Ramos (cell line): ENCODE measurements around the gene CNN3.

Source experiments
- in situ Hi-C: fragments of 300-500 bp; cut with MboI; formaldehyde crosslinking; loops from one replicate; pipeline ENCODE4 v1.14.3; 2022; ENCODE audit warnings: low sequenced_read_pairs; ENCODE audit not compliant: unreplicated experiment

The CNN3 gene

DNA sequence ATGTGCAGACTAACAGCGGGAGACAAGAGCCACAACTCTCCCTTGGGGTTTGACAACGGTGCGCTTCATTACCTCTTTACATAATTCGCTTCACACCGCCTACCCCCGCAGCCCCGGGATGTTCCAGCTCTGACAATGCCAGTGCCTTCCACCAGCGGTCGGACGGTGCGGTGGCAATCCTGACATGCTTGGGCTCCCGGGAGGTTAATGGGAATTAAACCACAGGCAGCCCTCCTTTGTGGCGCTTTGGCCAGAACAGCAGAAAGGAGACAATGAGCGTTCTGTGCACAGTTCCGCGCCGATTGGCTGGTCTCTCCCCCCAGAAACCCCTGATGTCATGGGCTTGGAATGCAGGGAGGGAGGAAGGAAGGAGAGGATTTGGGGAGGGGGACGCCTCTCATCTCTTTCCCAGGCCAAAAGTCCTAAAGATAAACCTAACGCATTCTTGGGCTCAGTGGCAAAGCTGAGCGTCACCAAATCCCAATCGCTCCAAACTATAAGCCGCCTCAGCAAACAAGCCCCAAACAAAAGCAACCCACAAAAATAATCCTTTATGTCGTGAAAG lies 1.3 kb downstream of the CNN3 start:
- in situ Hi-C loops = no loop called here

DNA sequence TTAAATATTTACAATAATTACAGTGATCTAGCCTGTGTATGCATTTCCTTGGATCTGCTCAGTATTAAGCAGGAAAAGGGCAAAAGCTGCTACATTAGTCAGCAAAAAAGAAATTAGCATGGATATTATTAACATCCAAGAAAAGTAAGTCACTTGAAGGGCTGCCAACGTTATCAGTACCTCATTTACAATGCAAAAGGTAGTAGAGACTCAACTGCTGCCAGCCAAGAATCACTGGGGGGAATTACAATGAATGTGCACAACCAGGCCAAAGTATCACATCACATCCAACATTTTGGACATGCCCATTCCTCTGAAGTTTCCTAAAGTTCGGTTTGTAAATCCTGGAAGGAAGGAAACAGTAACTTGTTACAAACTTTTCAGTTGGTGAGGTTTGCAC lies 1.9 kb downstream of the CNN3 start:
- in situ Hi-C loops = no loop called here

DNA sequence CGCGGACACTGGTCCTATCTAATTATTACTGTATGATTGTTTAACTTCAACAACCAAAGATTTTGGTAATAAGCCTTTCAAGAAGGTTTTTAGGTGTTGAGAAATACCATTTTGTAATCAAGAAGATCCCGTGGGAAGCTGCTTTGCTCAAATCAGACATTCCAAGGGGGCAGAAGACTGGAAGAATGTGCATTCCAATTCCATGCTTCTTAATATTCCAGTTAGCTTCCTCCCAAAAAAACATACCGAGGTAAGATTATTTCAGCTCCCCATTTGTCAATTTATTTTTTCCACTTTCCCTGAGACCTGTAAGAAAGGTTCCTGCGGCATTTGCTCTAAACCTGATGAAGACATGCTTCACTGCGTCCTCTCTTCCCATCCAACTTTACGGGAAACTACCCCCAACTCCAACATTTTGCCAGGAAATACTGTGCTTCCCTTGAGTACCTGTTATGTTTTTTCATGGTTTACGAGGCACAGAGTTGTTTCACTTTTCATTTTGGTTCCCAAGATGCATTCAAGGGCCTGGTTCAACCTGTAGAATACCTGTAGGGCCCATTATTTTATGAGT lies 4.1 kb downstream of the CNN3 start:
- in situ Hi-C loops = no loop called here

DNA sequence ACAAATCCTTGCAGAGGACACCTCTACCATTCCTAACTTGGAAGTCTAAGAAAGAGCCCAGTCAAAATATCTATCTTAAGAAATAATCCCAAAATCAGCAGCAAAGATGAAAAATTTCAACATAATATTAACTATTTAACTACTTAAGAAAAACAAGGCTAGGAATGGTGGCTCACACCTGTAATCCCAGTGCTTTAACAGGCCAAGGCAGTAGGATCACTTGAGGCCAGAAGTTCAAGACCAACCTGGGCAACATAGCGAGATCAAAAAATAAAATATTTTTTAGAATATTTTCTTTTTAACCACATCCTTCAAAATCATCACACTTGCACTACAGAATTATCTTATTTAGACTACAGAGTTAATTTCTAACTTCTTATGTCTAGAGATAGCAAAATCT lies 4.9 kb downstream of the CNN3 start:
- in situ Hi-C loops = no loop called here

DNA sequence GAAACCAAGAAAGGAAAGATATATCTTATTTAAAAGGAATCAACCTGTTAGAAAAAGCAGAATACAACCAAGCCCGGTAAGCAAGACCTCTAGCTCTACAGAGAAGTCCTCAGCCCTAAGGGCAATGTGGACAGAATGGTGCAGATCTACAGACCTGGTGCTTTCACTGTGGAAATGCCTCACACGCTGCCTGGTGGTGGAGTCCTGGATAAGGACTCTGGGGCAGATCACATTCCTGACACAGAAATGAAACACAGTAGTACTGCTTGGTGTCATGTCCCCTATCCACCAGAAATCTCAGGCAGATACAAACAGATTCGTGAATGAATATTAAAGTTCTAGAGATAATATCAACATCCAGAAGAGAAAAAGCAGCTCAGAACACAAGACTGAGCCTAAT lies 6.8 kb downstream of the CNN3 start:
- in situ Hi-C loops = no loop called here

DNA sequence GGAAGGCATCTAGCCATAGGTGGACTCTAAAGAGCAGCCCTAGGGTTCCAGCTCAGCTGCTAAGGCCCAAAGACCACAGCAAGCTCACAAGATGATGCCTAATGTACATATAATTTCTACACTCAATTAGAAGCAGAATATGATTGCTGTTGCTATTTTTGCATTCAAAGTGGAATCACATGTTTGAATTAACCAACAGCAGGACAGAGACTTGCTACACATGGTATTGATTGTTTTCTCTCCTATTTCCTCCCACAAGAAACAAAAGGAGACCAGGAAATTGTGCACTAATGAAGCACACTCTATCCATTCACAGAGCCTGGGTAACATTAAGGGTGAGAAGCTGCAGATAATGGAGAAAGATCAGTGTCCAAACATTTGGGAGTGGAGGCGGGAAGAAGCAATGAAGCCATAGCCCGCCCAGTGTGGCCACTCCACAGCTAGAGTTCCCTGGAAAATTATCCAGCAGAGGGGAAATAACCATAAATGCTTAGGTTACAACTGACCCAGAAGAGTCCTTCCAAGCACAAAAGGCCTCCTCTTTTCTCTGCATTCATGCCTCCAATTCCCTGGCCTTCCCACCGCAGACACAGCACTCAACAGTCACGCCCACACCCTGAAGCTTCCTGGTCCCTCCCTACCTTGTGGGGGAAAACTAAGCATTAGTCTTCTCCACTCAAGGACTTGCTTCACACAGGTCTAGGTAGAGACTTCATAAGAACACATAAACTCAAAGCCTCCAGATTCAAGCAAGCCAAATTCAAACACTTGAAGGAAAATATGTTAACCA lies 7.5 kb downstream of the CNN3 start:
- in situ Hi-C loops = no loop called here

DNA sequence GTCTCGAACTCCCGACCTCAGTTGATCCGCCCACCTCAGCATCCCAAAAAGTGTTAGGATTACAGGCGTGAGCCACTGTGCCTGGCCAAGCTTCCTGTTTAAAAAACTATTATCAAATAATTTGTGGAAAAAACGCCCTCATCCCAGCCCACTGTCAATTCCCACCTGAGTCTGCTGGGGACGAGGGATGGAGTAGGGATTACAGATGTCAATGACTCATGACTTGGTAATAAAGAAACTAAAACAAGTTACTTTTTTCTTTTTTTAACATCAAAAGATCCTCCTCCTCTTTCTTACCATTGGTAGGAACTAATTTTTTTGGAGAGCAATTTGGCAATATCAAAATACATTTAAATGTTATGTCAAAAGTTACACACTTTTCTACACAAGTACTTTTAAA lies 9.7 kb downstream of the CNN3 start:
- in situ Hi-C loops = no loop called here

DNA sequence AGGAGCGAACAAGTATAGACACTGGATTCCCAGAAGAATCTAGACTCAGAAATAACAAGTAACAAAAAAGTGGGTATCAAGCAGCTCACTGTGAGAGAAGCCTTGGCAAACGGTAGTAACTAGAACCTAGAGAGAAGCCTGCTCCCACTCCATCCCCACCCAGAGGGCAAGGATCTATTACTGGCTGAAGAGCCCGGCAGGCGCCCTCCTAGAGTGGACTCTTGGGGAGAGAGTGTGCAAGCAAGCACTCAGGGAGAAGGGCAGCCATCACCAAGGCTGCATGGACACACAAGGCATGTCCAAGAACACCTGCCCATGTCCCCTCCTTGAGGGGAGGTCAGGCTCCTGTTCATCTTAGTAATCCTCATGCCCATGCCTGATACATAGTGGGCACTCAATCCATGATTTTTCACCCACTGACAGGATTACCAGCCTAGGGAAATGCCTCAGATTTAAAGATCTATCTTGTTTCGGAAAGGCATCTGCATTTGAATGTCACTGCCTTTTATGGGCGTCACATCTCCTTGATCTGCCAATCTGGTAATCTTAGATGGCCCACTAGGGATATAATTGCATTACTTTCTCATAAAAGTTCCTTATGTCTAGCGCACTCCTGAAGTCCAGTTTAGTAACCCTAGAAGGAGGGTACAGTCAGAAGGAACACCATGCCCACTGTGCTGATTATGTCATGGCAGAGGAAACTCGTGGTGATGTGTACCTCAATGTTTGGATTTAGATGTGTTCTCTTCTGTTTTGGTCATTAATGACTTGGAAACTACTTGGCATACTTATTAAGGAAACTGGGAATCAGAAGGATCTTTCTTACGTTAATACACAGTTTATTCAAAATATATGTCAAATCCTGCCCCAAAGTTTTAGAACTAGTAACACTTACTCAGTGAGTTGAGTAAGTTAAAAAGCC lies 14.4 kb downstream of the CNN3 start:
- in situ Hi-C loops = no loop called here

DNA sequence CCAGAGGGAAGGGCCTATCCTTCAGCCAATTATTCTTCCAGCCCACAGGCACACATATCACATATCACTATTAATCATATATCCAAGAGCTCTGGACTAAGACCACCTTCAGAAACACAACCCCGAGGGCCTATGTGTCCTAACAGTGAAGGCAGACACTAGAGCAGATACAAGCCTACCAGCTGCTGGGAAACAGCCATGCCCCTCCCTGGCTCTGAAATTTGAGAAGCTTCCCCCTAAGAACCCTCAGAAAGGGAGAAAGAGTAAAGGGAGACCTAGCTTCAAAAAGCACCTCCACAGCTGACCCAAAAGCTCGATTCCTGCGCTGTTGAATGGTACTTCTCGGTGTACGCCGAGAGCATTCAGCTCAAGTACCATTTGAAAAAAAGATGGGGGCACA lies 17.4 kb downstream of the CNN3 start:
- in situ Hi-C loops = no loop called here

DNA sequence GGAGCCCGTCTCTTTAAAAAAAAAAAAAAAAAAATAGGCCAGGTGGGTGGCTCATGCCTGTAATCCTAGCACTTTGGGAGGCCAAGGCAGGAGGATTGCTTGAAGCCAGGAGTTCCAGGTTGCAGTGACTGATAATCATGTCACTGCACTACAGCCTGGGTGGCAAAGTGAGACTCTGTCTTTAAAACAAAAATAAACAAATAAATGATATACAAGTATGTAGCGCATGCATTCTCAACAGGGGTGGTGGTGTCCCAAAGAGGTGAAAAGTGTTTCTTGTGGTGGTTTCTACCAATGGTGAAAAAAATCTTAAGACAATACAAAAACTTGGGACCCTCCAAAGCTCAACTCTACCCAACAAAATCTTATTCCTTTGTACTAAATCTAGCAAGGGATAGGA lies 17.9 kb downstream of the CNN3 start:
- in situ Hi-C loops = no loop called here

DNA sequence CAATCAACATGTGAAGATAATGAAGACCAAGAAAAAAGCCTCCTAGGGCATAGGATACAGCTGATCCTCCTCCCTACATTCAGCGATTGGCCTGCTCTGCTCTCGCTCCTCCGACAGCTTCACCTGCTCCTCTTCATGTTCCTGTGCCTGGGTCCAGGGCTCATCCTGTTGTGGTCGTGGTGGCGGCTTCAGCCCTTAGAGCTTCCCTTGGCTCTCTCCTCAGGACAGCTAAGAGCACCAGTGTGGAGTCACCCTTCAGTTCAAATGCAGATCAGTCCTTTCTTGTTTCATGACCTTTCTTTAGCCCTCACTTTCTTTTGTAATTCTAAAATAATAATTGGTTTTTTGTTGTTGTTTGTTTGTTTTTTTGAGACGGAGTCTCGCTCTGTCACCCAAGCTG lies 18.7 kb downstream of the CNN3 start:
- in situ Hi-C loops = no loop called here

DNA sequence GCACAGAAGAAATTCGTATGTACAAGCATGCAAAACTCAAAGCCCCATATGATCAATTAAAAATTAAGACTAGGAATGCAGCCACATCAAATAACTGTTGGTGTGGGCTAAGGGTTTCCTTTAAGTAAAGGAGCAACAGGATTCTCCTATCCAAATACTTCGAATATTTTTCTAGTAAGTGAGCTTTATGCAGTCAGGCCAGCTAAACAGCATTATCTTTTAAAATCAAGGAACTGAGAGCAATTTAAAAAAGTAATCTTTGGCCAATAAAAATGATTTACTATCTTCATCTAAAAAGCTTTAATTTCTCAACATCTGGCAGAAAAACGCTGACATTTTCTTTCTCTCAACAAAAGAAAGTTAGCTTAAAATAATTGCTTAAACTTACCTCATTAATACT lies 19.8 kb downstream of the CNN3 start:
- in situ Hi-C loops = no loop called here

DNA sequence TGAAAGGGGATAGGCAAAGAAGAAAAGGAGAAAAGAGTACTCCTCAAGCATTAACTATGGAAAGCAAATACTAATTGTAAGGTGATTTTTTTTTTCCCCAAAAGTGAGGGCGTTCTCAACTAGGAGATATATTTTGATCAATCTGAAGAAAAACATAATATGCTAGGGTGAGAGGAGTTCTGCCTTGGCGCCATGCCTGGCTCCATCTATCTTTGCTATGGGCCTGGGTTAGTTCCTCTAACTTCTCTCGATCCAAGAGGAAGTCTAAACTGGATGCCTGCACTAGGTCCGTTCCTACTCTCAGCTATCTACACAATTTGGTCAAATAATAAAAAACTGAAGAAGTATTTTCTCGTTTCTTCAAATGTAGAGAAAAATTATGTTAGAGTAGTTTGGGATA lies 20.5 kb downstream of the CNN3 start:
- in situ Hi-C loops = no loop called here

DNA sequence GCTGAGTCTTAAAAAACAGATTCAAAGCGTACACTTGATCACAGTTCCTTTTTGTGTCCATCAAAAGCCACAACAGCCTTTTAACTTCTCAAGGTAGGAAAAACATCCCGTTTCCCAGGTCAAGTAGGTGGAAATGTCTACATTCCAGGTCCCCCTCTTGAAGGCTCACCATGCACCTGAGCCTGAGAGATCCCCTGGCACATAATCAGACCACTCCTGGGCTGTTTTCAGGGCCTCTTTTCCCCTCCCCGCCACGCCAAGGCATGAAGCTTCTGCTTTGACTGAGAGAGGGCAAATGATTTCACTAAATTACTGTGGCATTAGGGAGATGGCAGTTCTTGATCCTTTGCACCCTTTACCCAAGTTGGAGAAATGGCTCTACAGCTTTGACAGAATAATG lies 21.7 kb downstream of the CNN3 start:
- in situ Hi-C loops = no loop called here

DNA sequence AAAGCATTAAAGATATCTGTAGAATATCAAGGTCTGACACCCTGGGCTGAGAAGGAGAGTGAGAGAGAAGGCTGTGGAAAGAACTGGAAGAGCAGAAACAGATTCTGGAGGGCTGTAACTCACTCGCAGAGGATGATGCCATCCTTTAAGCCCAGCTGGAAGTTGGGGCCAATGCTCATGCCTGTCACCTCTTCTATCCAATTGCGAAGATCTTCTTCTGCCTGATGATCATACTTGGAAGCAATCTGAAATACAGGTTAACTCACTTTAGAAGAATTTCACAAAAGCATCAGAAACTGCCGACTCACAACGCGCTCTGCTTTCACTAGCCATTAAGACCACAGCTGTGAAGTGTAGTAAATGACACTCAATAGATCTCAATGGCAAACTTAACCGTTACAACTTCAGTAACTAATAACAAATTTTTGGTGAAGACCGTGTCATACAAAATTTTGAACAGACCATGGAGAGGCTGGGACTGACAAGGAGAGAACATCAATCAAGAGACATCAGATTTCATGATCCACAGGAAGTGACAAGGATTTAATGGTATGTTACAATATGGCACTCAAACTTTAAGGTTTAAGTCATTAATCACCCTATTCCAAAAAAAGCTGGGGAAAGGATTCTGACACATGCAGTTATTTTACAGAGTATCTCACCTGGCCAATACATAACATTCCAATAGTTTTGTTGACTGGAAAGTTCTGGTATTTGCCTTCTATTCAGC lies 23.5 kb downstream of the CNN3 start:
- in situ Hi-C loops = no loop called here

DNA sequence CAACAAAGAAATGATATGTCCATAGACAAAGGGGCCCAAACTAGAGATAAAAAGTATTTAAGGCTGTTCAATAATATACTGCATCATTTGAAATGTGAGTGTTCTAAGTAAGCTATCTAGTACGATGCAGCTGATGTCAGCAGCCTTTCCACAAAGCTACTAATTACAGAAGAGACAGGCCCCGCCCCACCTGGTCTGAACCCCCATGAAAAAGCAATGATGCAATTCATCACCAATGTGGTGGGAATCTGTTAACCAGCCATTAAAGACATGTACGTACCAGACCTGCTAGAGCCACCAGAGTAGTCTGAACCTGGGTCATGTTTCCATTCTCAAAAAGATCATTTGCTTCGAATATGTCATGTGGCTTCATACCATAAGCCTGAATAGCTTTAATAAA lies 25.1 kb downstream of the CNN3 start:
- in situ Hi-C loops = no loop called here

DNA sequence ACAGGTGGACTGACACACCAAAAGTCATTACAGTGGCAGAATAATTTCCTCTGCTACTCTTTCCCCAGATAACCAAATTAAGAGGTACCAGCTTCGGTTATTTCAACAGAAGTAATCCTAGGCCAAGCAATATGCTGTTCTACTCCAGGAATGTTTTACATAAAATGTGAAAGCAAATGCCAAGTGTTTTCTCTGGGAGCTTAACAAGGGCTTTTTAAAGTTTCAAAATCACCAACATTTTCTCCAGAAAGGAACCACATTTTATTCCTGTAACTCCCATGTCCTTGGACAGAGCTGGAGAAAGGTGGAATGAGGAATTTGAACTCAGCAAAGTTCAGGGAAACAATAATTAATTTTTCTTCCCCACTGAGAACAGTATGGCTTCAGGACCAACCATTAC lies 27.2 kb downstream of the CNN3 start:
- in situ Hi-C loops = no loop called here

DNA sequence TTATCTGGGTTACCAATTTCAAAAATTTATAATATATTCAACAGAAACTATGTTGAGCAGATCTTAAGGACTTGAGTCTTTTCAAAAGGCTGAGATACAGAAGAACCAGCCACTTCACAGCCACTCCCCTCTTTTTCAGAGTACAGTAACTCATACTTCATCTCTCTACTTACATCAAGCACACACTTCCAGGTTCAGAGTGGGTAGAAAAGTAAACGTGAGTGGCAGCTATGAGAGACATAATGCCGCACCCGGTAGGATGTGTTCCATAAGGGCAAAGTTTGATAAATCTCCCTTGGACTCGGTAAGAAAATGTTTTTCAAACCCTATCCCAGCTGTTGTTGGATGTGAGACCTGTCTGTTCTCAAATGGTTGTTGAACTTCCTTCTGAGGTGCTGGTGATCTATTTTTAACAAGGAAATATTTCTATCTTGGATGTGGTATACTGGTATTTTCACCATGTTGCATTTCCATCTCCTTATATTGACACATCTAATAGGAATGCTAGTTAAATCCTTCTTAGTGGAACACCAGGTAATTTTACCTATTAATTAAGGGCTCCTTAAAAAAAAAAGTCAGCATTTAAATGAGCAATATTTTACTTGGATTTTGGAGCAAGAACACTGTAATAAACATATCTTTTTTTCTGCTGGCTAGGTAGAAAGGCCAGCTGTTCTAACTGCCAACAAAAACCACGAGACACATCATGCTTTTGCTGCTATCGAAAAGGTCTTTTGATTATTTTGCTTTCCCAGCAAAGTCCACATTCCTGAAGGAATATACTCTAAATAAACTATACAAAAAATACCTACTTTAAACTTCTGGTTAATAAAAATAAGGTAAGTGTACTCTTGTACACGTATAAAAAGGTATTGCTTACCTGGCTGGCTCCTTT lies 28.2 kb downstream of the CNN3 start:
- in situ Hi-C loops = no loop called here

DNA sequence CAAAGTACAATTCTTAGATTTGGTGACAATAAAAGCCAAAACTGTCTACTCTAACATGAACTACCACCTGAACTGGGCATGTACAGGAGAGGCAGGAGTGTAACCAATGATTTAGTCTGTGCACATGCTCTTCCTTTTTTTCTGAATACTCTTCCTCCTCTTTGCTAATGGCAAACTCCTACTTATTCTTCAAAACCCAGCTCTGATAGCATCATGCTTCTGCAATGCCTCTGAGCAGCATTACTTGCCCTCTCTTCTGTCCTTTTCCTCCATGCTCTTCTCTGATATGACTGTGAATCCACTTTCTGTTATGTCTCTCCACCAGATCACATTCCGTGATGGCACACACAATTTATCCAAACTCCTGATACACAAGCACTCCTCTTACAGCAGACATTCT lies 31.4 kb downstream of the CNN3 start:
- in situ Hi-C loops = no loop called here
